Right forelimb (tissue), 1 donor: ENCODE data around the gene LIX1.

ENCODE experiments used
- DNase-seq: peaks from one replicate; pipeline ENCODE4 v3.0.0-alpha.2; 2018

LIX1 gene

DNA sequence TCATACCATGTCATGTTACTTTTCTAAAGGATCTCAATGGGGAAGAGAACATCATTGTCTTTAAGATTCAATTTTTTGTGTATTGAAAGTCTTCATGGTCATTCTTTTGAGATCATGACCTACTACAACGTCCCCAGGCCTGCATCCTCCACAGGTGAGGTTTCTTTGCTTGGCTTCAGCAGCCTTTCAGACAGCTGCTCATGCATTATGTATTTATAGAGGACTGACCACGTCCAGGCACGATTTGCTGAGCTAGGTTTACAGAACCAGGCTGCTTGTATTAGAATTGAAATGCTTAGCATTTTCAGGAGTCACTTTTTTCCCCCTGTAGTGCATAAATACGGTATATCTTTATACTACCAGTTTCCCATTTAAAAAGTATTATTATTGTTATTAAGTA lies 70.4 kb downstream of the LIX1 start:
- no peak for DNase-seq

DNA sequence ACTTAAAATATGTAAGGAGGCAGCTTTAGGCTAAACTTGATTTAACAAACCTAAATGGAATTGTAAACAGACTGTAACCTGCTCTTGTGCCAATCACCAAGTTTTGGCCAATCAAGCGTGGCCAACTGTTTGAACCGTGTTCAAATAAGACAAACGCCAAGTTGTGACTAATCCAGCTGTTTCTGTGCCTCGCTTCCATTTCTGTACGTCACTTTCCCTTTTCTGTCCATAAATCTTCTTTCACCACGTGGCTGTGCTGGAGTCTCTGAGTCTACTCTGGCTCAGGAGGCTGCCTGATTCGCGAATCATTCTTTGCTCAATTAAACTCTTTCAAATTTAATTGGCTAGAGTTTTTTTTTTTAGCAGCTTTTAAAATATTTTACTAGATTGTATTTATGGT lies 71.3 kb downstream of the LIX1 start:
- DNase-seq: no peak

DNA sequence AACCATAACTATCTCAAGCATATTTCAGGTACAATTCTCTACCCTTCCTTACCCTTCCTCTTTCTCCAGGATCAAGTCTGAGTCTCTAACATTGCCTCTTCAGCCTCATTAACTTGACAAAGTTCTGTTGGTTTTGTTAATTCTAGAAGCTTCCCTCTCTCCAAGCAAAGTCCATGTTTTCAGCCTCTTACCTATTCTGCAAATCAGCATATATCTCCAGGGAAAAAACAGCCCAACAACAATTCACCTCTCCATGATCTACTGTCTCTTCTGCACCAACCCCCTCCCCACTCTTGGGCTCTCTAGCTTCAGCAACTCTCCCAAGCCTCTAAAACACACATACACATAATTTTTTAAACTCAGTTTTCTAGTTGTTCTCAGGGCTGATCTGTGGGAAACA lies 72.2 kb downstream of the LIX1 start:
- no peak for DNase-seq

DNA sequence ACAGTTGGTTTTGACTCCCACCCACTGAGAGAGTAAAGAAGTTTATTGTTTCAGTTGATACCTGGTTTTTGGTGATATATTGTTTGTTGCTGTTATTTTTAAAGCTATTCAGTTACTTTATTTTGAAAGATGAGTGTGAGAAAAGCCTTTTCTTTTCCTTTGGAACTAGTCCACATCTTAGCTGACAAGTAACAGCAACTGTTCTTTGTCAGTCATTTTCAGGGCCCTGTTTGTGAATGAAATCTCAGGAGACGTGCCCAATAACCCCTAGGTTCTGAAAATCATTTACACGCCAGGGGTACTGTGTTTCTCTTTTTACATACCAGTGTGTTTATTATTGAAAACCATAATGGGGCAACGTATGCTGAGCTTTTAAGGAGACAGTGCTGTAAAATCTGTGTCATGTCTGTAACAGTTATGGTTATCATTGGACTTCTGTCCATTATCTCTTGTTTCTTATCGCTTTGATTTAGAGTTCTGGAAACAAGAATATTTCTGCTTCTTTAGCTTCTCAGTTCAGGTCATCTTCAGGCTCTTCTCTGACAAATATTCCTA lies 75.0 kb downstream of the LIX1 start:
- no peak for DNase-seq

DNA sequence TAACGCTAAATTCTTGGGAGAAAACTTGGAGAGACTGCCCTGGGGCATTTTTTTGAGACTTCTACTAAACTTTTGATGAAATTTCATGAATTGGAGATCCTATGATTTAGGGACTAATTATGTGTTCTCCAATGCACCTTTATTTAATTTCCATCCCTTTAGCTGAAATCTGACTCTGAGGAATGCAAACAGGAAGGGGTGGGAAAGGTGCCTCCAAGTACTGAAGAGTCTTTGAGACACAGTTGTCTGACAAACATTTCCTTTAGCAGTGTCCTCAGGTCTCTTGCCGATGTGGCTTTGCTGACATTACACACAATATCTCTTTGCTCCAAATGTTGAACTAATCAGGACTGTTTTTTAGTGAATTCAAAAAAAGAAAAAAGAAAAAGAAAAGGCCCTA lies 76.9 kb downstream of the LIX1 start:
- DNase-seq: no peak

DNA sequence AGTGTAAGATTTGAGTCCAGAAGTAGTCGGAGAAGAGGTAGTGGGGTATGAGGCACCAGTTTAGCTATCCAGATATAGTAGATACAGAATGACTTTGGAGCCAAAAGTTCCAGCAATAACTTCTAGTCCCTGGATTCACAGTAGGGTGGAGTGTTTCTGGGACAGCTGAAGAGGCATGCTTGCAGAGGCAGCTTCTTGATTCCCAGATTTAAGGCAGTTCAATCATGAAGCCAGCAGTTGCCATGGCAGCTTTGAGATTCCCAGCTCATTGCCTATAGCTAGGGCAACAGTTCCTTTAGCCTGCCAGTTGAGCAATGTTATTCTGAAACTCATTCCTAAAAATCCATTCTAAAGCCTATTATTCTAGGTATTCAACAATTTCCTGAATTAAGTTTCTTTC lies 79.2 kb downstream of the LIX1 start:
- DNase-seq: no peak

DNA sequence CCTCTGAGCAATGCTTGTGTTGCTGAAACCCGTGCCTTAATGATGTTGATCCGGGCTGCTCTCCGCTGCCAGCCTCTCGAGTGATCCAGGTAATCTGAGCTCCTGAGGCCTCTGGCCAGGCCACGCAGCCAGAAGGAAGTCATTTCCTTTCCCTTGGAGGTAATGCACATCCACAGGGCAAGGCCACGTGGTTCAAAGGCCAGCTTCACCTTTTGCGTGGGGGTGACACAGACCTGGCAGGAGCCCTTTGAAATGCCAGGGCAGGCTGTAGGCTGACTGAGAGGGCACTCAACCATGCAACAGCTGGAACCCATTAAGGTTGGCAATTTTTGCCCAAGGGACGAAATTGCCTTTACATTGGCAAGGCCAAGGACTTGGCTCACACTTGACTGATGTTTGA lies 80.4 kb downstream of the LIX1 start:
- DNase-seq: no peak

DNA sequence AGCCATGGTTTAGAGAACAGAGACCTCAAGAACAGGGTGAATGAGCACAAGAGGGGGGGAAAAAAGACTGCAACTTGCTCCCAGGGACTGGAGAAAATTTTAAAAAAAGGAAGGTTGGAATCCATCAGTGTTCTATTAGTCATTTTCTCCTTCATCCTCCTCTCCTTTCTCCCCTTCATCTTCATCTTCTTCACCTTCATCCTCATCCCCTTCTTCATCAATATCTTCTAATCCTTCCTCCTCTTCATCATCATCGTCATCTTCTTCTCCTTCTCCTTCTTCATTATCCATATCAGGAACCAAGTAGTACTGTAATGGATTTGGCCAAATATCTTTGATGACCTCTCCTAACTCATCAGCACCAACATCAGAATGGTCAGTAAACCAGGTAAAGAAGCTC lies 86.1 kb downstream of the LIX1 start:
- no peak for DNase-seq

DNA sequence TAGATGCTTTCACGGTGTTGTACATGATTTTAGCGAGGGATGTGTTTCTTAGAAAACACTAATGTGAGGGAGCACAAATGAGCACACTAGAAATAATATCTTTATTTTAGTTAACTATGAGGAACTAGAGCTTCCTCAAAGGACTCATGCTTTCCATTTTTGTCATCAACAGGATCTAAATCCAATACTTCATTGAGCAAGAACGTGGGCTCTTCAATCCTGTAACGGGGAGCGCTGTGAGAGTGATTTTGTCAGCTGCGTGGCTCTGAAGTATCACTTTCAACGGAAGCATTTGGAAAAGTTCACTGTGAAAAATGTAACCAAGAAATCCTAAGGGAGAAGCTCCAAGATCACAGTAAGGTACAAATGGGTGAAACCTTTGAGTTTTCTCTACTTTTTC lies 93.2 kb downstream of the LIX1 start:
- DNase-seq: no peak

DNA sequence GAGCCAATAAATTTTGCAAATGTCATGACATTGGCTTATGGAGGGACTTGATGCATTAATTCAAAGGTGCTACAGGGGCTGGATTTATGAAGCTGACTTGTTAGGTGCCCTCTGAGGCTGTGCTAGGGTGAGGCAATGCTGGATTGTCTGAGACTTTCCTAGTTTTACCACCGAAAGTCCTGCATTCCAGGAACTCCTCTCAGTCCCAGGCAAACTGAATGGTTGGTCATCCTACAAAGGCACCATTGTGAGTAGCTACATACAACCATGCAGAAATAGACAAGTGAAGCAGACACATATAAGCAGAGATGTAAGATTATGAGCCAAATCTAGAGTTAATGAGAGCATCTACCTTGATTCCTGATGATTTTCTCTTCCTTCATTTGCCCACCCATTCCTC lies 95.3 kb downstream of the LIX1 start:
- no peak for DNase-seq

DNA sequence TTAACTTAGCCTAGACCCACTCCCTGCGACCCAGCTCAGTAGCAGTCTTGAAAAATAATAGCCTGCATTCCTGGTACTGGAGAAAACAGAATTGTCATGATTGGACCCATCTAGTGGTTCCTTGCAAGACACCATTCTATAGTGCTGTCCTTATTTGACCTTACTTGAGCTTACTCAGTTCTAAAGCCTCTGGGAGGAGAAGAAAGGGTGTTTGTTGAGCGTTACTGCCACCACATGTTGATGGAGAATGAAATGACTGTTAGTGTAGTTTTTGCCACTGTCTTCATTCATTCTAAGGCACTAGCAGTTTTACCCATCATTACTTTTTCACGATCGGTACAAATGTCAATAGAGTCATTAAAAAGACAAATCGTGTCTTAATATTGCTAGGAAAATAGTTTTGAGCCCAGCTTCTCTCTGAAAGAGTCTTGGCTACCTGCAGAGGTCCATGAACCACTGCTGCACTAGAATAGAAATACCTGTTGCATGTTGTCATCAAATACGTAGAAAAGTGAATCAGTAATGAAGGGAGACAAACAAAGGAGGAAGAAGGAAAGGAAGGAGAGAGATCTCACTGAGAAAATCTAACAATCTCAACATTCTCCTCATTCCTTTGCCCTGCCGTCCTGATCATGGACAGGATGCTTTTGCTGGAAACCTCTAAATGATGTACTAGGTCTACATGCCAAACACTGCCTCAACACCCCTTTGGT lies 96.0 kb downstream of the LIX1 start:
- DNase-seq: no peak

DNA sequence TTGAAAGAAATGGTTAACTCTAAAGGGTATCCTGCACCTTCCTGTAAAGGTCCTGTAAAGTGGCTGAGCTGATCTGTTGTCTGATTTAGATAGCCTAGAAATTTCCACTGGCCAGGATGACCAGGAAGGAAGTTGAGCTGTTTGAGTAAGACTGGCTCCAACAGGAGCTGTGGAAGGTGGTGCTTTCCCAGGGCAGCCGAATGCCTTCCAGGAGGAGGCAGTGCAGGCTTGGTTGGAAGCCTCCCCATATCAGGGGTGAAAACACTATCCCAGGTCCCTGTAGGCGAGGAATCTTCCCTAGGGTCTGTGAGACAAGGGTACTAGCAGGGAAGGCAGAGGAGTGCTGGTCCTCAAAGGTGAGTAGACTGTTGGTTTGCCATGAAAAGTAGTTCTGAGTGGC lies 98.4 kb downstream of the LIX1 start:
- no peak for DNase-seq

DNA sequence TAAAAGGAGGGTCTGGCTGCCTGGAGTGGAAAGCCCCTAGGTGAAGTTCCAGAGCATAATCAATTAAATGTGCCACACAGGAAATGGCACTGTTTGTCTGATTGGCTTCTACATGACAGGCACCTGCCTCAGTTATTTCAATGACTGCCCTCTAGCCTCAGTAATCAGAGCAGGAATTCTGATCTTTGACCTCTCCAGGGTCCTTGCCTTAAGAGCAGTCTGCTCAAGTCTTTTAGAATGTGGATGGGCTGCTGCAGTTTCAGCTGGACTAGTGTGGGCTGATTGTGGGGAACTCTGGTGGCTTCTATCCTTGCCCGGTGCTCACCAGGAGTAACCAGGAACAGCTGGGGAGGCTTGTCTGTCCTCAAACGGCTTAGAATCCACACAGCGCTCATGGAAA lies 98.9 kb downstream of the LIX1 start:
- DNase-seq: no peak

DNA sequence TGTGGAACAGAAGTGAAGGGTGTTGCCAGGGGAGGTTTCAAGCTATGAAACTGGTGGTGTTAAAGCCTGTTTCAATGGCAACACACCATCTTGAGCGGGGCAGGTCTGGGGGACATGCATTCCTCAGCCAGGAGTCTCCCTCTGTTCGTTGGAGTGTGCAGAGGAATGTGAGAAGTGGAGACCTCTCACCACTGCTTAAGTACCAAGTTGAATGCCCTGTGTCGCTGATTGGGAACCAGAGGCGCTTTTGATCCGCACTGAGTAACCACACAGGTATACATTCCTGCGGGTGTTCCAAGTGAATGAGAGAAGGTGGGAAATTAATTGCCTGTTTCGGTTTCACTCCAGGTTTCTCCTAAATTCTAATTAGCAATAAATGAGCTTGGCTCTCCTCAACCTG lies 99.4 kb downstream of the LIX1 start:
- no peak for DNase-seq
